Breast epithelium (tissue), 4 donors: Measurements from ENCODE around the gene CCDC80. TPM values are rescaled to one million over a fixed set of nuclear protein-coding genes. Genes with fewer than 3 reads are reported as not detected.

Experiments used
- DNase-seq, 2 donors: peaks; one replicate each; pipeline ENCODE4 v3.0.0-alpha.2; 2019; ENCODE audit warnings: low spot score in 2 of 2
- H3K27ac ChIP-seq, 2 donors: fragments of 200-600 bp; sonication (generic) in 1 of 2; one replicate each; pipeline ENCODE4 v1.5.1; 2016 to 2019; ENCODE audit warnings: mild to moderate bottlenecking in 1 of 2
- H3K27me3 ChIP-seq, 2 donors: fragments of 200-600 bp; sonication (generic) in 1 of 2; one replicate each; pipeline versions ENCODE4 v1.5.1 to v1.6.0; 2017 to 2019; ENCODE audit warnings: control low read depth in 1 of 2, mild to moderate bottlenecking in 1 of 2
- H3K36me3 ChIP-seq: fragments of 200-600 bp; one replicate; pipeline ENCODE4 v1.5.1; 2019
- H3K4me1 ChIP-seq, 2 donors: fragments of 200-600 bp; sonication (generic); one replicate each; pipeline ENCODE4 v1.5.1; 2016 to 2019; ENCODE audit warnings: control low read depth in 1 of 2
- H3K4me3 ChIP-seq, 3 donors: fragments of 200-600 bp; sonication (generic); 1 replicate in 2 of 3; 2 replicates in 1 of 3; pipeline ENCODE4 v1.5.1; 2016 to 2019; ENCODE audit warnings: mild to moderate bottlenecking in 3 of 3, moderate library complexity in 2 of 3
- H3K9me3 ChIP-seq, 2 donors: fragments of 200-600 bp; sonication (generic) in 1 of 2; one replicate each; pipeline ENCODE4 v1.5.1; 2016 to 2019; ENCODE audit warnings: control low read depth in 1 of 2
- CTCF ChIP-seq, 3 donors: fragments of 450-650 bp; IDR thresholded peaks; one replicate each; pipeline ENCODE4 v1.5.1; 2016 to 2017; ENCODE audit warnings: antibody characterized with exemption in 3 of 3, mild to moderate bottlenecking in 3 of 3, moderate library complexity in 3 of 3
- POLR2A ChIP-seq: fragments of 450-650 bp; IDR thresholded peaks from one replicate; pipeline ENCODE4 v1.6.1; 2016; ENCODE audit warnings: antibody characterized with exemption, mild to moderate bottlenecking, moderate library complexity
- POLR2AphosphoS5 ChIP-seq, 3 donors: sonication (generic); formaldehyde crosslinking; IDR thresholded peaks; one replicate each; pipeline ENCODE4 v1.6.1; 2017; ENCODE audit warnings: antibody characterized with exemption in 3 of 3
- intact Hi-C: fragments of 100-400 bp; cut with DNase I; formaldehyde crosslinking; loops from one replicate; pipeline ENCODE4 v1.15.1; 2023; ENCODE audit warnings: low total_unique reads
- total RNA-seq, 3 donors: library from RNA; depleted of rRNA; stranded (reverse); fragments of >200 nt; gene quantifications; one replicate each; pipeline ENCODE4 v1.1.0, GENCODE V29; 2016

Gene CCDC80
- total RNA-seq, 3 donors from 2014 or later, result 38.7 to 430 (median 42.0) TPM

GRCh38 chr3:112632596-112632995, 8.3 kb downstream of the CCDC80 start:
- no peak for DNase-seq
- Histone ChIP-seq H3K4me3 (no peak overlapping the region), H3K4me1 (no peaks in the 10 kb centered on the region), H3K9me3 (no peaks in the 10 kb centered on the region), H3K27me3 (no peaks in the 10 kb centered on the region), H3K27ac (peak overlapping the region in 1 of 2 donors; percentile 32), H3K36me3 (no peaks in the 10 kb centered on the region)
- no peak for TF ChIP-seq POLR2AphosphoS5 (IDR thresholded peaks at IDR 0.05)
- TF ChIP-seq CTCF (IDR thresholded peaks at IDR 0.05), result no peak
- no peak for TF ChIP-seq POLR2A
- intact Hi-C loops, result no loop called here

GRCh38 chr3:112631257-112631656, 9.7 kb downstream of the CCDC80 start:
- intact Hi-C loops, result no loop called here
- H3K27ac ChIP-seq, result no peak overlapping the region

GRCh38 chr3:112629425-112629824, 11.5 kb downstream of the CCDC80 start:
- peak in 1 of 2 donors; percentile 40 for DNase-seq
- Histone ChIP-seq H3K9me3 (no peaks in the 10 kb centered on the region), H3K27ac (no peak overlapping the region), H3K4me3 (no peak overlapping the region), H3K27me3 (no peaks in the 10 kb centered on the region), H3K4me1 (no peaks in the 10 kb centered on the region), H3K36me3 (no peaks in the 10 kb centered on the region)
- TF ChIP-seq POLR2A (no peak), POLR2AphosphoS5 (IDR thresholded peaks at IDR 0.05) (peak; percentile 35 to 78 (median 39)), CTCF (IDR thresholded peaks at IDR 0.05) (no peak)
- intact Hi-C loops, result loop anchor here (10.0 kb wide), 1 partner anchor 675 kb away; no protein-coding TSS in a partner anchor

More at GRCh38 chr3:112631257-112631656, 9.7 kb downstream of the CCDC80 start:
- H3K9me3 ChIP-seq, result no peaks in the 10 kb centered on the region
- no peaks in the 10 kb centered on the region for H3K4me1 ChIP-seq
- no peaks in the 10 kb centered on the region for H3K36me3 ChIP-seq
- no peak for DNase-seq
- no peak overlapping the region for H3K4me3 ChIP-seq
- TF ChIP-seq POLR2AphosphoS5 (IDR thresholded peaks at IDR 0.05), result no peak
- no peaks in the 10 kb centered on the region for H3K27me3 ChIP-seq

- H3K27ac ChIP-seq, result peak overlapping the region in 1 of 2 donors; percentile 40
- H3K4me1 ChIP-seq, result no peaks in the 10 kb centered on the region
- H3K36me3 ChIP-seq, result no peaks in the 10 kb centered on the region
- no peak for DNase-seq
- TF ChIP-seq CTCF (IDR thresholded peaks at IDR 0.05) (no peak), POLR2AphosphoS5 (IDR thresholded peaks at IDR 0.05) (no peak), POLR2A (no peak)
- intact Hi-C loops, result loop anchor here (10.0 kb wide), 1 partner anchor 673 kb away; no protein-coding TSS in a partner anchor
- H3K4me3 ChIP-seq, result no peak overlapping the region
- H3K27me3 ChIP-seq, result no peaks in the 10 kb centered on the region
- no peaks in the 10 kb centered on the region for H3K9me3 ChIP-seq
Measured at GRCh38 chr3:112627919-112628466, 12.9 kb downstream of the CCDC80 start.

- intact Hi-C loops, result loop anchor here (10.0 kb wide), 1 partner anchor 673 kb away; no protein-coding TSS in a partner anchor
- TF ChIP-seq POLR2A (no peak), CTCF (IDR thresholded peaks at IDR 0.05) (no peak), POLR2AphosphoS5 (IDR thresholded peaks at IDR 0.05) (peak in 1 of 3 donors; percentile 32)
- Histone ChIP-seq H3K27ac (no peak overlapping the region), H3K9me3 (no peaks in the 10 kb centered on the region), H3K4me3 (no peak overlapping the region), H3K4me1 (no peaks in the 10 kb centered on the region), H3K36me3 (no peaks in the 10 kb centered on the region), H3K27me3 (no peaks in the 10 kb centered on the region)
- no peak for DNase-seq
Measured at GRCh38 chr3:112627419-112627818, 13.5 kb downstream of the CCDC80 start.
